ENCODE results near the gene PHF24. TPM values are rescaled to one million over a fixed set of nuclear protein-coding genes. Genes with fewer than 3 reads are reported as not detected.

PHF24 gene
- total and polyA plus RNA-seq, 10 of the 15 experiments (the other 5 are each of a cell fraction or from before 2014, with no cell fraction given) = 0.02 to 0.04 TPM; not detected in 8

- TF ChIP-seq, protein P1, sequence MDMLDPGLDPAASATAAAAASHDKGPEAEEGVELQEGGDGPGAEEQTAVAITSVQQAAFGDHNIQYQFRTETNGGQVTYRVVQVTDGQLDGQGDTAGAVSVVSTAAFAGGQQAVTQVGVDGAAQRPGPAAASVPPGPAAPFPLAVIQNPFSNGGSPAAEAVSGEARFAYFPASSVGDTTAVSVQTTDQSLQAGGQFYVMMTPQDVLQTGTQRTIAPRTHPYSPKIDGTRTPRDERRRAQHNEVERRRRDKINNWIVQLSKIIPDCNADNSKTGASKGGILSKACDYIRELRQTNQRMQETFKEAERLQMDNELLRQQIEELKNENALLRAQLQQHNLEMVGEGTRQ (IDR thresholded peaks at IDR 0.05; ENCODE audit: borderline replicate concordance, low read depth, low read length) = no peak
- TF ChIP-seq IRF5 (IDR thresholded peaks at IDR 0.05; ENCODE audit: borderline replicate concordance) = no peak
- TF ChIP-seq SUZ12 (IDR thresholded peaks at IDR 0.05; ENCODE audit: unreplicated experiment) = no peak
- TF ChIP-seq, protein P2, sequence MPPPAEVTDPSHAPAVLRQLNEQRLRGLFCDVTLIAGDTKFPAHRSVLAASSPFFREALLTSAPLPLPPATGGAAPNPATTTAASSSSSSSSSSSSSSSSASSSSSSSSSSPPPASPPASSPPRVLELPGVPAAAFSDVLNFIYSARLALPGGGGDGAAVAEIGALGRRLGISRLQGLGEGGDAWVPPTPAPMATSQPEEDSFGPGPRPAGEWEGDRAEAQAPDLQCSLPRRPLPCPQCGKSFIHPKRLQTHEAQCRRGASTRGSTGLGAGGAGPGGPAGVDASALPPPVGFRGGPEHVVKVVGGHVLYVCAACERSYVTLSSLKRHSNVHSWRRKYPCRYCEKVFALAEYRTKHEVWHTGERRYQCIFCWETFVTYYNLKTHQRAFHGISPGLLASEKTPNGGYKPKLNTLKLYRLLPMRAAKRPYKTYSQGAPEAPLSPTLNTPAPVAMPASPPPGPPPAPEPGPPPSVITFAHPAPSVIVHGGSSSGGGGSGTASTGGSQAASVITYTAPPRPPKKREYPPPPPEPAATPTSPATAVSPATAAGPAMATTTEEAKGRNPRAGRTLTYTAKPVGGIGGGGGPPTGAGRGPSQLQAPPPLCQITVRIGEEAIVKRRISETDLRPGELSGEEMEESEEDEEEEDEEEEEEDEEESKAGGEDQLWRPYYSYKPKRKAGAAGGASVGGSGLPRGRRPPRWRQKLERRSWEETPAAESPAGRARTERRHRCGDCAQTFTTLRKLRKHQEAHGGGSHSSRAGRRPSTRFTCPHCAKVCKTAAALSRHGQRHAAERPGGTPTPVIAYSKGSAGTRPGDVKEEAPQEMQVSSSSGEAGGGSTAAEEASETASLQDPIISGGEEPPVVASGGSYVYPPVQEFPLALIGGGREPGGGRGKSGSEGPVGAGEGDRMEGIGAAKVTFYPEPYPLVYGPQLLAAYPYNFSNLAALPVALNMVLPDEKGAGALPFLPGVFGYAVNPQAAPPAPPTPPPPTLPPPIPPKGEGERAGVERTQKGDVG (CRISPR knock-in tag; IDR thresholded peaks at IDR 0.05) = no peak
- TF ChIP-seq ZNF207 (IDR thresholded peaks at IDR 0.05; ENCODE audit: borderline replicate concordance) = 0 out of 2 replicates have a peak, but pooled peaks have one; percentile 66
- peak; percentile 98 for TF ChIP-seq NR2F1 (conservative IDR thresholded peaks at IDR 0.05)
- TF ChIP-seq ATF7 (IDR thresholded peaks at IDR 0.05; ENCODE audit: low read depth) = peak; percentile 30; the same call in 1 of the 2 replicates
- no peak for TF ChIP-seq ZNF24 (IDR thresholded peaks at IDR 0.05)
- TF ChIP-seq MXI1 (IDR thresholded peaks at IDR 0.05; ENCODE audit: low read depth, low read length) = no peak
- no peak for TF ChIP-seq WRNIP1 (IDR thresholded peaks at IDR 0.05; ENCODE audit: borderline replicate concordance, low read depth, low read length)
- no peak for TF ChIP-seq CHD4 (IDR thresholded peaks at IDR 0.05)
- no peak for TF ChIP-seq SRF (IDR thresholded peaks at IDR 0.05; ENCODE audit: low read depth in 2 of 2, low read length in 2 of 2)
- TF ChIP-seq E2F8 (IDR thresholded peaks at IDR 0.05; ENCODE audit: low read depth, partially characterized antibody) = no peak
- no peak for TF ChIP-seq SMAD5 (IDR thresholded peaks at IDR 0.05; ENCODE audit: low read depth)
- no peak for TF ChIP-seq HDAC2 (IDR thresholded peaks at IDR 0.05)
- 0 out of 3 replicates have a peak, but pooled peaks have one; percentile 17 for TF ChIP-seq POU2F2 (IDR thresholded peaks at IDR 0.05; ENCODE audit: borderline replicate concordance, low read depth, low read length)
- peak; percentile 41 to 85; a peak in 3 of 4 replicates for TF ChIP-seq BHLHE40 (IDR thresholded peaks at IDR 0.05; ENCODE audit: borderline replicate concordance in 1 of 2, low read depth in 2 of 2, low read length in 1 of 2)
These were observed 31.2 kb downstream of the PHF24 start, which contains the start of gene DNAJB5 (continued) for GRCh38 chr9:34989003-34989945.
